Tibial nerve (tissue), 4 donors: Measurements from ENCODE around the gene DDB1.
"Not testable (repeated sequence)": the region's sequence is repeated elsewhere in the genome, so short reads cannot be mapped to it uniquely, and the experiment has no call there.

Experiments
- EP300 ChIP-seq, 2 donors: sonication (generic); formaldehyde crosslinking; IDR thresholded peaks; one replicate each; pipeline ENCODE4 v1.6.1; 2017; ENCODE audit warnings: antibody characterized with exemption in 2 of 2, mild to moderate bottlenecking in 1 of 2
- POLR2A ChIP-seq, 2 donors: fragments of 450-650 bp; IDR thresholded peaks; one replicate each; pipeline ENCODE4 v1.6.1; 2017; ENCODE audit warnings: antibody characterized with exemption in 2 of 2, mild to moderate bottlenecking in 2 of 2, moderate library complexity in 2 of 2
- TF ChIP-seq, protein P1 (sequence below), 5 experiments: fragments of 200-600 bp in 3 of 5; fragments of 450-650 bp in 2 of 5; sonication (generic) in 3 of 5; IDR thresholded peaks; one replicate each; pipeline ENCODE4 v1.5.1; 2016 to 2019; ENCODE audit warnings: antibody characterized with exemption in 5 of 5, mild to moderate bottlenecking in 3 of 5, moderate library complexity in 2 of 5

DNA sequence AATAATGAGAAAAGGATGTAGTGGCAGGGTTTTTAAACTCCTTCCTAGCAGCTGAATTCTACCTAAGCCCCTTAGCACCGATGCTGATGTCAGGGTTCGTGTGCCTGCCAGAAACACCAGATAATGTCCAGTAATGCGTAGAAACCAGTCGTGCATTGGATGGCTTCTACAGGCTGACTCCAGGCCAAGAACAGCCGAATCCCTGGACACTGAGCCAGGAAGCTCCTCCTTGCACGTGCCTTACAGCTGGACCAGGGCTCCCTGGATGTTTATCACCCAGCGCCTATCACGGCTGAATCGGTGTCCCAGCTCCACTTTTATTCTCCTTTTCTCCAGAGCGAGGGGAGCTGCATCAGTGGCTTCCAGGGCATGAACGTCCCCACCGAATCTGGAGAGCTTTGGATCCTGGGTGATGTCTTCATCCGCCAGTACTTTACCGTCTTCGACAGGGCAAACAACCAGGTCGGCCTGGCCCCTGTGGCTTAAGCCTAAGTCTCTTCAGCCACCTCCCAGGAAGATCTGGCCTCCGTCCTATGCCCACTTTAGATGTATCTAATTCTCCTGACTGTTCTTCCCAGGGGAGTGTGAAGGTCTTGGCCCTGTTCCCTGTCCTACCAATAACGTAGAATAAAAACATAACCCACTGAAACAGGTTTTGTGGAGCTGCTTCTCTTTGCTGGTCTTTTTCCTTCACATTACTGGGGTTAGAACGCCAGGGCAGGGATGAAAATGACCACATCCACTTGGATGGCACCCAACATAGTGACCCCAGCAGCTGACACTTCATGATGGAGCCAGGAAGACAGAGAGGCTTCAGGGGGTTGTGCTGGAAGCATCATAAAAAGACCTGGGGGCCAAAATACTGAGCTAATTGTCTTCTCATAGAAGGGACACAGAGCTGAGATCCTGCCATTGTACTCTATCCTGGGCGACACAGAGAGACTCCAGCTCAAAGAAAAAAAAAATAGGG is 81.8 kb downstream of the DDB1 start:
- TF ChIP-seq, protein P1, sequence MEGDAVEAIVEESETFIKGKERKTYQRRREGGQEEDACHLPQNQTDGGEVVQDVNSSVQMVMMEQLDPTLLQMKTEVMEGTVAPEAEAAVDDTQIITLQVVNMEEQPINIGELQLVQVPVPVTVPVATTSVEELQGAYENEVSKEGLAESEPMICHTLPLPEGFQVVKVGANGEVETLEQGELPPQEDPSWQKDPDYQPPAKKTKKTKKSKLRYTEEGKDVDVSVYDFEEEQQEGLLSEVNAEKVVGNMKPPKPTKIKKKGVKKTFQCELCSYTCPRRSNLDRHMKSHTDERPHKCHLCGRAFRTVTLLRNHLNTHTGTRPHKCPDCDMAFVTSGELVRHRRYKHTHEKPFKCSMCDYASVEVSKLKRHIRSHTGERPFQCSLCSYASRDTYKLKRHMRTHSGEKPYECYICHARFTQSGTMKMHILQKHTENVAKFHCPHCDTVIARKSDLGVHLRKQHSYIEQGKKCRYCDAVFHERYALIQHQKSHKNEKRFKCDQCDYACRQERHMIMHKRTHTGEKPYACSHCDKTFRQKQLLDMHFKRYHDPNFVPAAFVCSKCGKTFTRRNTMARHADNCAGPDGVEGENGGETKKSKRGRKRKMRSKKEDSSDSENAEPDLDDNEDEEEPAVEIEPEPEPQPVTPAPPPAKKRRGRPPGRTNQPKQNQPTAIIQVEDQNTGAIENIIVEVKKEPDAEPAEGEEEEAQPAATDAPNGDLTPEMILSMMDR (IDR thresholded peaks at IDR 0.05) = not testable (repeated sequence)
- TF ChIP-seq POLR2A, EP300 (IDR thresholded peaks at IDR 0.05): not testable (repeated sequence)
